ENCODE results near the gene ZNF423.

DNA sequence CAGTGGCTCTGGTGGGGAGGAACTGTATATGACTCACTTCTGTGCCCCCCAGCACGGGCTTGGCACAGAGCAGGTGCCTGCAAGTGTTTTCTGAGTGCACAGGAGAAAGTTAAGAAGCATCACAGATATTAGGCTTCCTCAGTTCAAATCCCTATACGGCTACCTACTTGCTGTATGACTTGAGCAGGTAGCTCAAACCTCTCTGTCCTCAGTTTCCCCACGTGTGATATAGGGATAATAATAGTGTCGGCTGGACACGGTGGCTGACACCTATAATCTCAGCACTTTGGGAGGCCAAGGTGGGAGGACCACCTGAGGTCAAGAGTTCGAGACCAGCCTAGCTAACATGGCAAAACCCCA lies 386.6 kb downstream of the ZNF423 start:
- TF ChIP-seq CTCF (conservative IDR thresholded peaks at IDR 0.05 in 1 of 2, IDR thresholded peaks at IDR 0.05 in 1 of 2; ENCODE audit: extremely low read depth in 1 of 2, insufficient read depth in 1 of 2, low read depth in 1 of 2, low read length in 2 of 2) (no peak), EZH2 (IDR thresholded peaks at IDR 0.05; ENCODE audit: borderline replicate concordance, low read length) (no peak)
